GM21786 (cell line): ENCODE data around the gene MALAT1.
"Not testable (repeated sequence)": the region's sequence is repeated elsewhere in the genome, so short reads cannot be mapped to it uniquely, and the experiment has no call there.

ENCODE experiments used
- ATAC-seq: cut with Tn5 transposase; IDR thresholded peaks from one replicate; pipeline ENCODE4 v1.9.1; 2021; ENCODE audit not compliant: unreplicated experiment

Gene MALAT1

DNA sequence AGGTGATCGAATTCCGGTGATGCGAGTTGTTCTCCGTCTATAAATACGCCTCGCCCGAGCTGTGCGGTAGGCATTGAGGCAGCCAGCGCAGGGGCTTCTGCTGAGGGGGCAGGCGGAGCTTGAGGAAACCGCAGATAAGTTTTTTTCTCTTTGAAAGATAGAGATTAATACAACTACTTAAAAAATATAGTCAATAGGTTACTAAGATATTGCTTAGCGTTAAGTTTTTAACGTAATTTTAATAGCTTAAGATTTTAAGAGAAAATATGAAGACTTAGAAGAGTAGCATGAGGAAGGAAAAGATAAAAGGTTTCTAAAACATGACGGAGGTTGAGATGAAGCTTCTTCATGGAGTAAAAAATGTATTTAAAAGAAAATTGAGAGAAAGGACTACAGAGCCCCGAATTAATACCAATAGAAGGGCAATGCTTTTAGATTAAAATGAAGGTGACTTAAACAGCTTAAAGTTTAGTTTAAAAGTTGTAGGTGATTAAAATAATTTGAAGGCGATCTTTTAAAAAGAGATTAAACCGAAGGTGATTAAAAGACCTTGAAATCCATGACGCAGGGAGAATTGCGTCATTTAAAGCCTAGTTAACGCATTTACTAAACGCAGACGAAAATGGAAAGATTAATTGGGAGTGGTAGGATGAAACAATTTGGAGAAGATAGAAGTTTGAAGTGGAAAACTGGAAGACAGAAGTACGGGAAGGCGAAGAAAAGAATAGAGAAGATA is at the start of gene MALAT1:
Gene MALAT1, plus strand, starts transcription at position 69 of the 736 bp plus-strand sequence.
- peak; percentile 28 for ATAC-seq

DNA sequence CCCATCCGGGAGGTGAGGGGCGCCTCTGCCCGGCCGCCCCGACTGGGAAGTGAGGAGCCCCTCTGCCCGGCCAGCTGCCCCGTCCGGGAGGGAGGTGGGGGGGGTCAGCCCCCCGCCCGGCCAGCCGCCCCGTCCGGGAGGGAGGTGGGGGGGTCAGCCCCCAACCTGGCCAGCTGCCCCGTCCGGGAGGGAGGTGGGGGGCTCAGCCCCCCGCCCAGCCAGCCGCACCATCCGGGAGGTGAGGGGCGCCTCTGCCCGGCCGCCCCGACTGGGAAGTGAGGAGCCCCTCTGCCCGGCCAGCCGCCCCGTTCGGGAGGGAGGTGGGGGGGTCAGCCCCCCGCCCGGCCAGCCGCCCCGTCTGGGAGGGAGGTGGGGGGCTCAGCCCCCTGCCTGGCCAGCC is 47.5 kb upstream of the MALAT1 start:
- not testable (repeated sequence) for ATAC-seq

DNA sequence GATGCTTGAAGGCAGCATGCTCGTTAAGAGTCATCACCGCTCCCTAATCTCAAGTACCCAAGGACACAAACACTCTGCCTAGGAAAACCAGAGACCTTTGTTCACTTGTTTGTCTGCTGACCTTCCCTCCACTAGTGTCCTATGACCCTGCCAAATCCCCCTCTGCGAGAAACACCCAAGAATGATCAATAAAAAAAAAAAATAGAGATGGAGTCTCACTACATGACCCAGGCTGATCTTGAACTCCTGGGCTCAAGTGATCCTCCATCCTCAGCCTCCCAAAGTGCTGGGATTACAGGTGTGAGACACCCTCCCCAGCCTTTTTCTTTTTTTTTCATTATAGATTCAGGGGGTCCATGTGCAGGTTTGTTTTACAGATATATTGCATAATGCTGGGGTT is 46.6 kb upstream of the MALAT1 start:
- ATAC-seq = not testable (repeated sequence)

DNA sequence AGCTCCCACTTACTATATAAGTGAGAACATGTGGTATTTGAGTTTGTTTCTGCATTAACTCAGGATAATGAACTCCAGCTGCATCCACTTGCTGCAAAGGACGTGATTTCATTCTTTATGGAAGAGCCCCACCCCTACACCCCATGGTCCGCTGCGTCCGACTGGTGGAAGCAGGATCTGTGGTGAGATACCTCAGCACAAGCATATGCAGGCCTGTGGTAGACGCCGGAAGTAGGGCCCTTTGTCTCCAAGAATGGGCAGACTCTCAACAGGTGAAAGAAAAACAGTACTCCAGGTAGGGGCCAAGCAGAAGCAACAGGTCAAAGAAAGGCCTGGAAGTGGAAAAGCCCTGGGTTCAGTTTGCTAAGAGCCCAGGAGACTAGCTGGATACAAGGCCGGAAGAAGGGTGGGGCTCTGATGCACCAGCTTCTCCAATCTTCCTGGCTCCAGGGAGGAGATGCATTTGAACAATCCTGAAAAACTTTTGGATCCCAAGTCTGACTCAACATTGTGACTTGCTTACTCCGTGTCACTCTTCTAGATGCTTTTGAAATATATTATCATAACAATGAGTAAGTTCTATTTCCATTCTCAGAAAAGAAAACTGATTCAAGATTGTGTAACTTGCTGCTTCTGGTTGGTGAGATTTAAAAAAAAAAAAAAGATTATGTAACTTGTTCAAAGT is 45.9 kb upstream of the MALAT1 start:
- no peak for ATAC-seq

DNA sequence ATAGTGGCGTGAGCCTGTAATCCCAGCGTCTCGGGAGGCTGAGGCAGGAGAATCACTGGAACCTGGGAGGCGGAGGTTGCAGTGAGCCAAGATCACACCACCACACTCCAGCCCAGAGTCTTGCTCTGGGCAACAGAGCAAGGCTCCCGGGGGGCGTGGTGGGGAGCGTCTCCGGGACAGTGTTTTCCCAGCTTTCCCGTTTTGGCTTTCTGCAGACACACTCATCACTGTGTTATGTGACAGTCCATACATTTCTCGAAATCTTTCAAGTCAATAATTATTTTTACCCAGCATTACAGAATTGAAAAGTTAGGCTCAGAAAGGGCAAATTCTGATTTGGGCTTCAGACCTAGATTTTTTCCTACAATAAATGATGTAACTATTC is 44.5 kb upstream of the MALAT1 start:
- ATAC-seq = no peak

DNA sequence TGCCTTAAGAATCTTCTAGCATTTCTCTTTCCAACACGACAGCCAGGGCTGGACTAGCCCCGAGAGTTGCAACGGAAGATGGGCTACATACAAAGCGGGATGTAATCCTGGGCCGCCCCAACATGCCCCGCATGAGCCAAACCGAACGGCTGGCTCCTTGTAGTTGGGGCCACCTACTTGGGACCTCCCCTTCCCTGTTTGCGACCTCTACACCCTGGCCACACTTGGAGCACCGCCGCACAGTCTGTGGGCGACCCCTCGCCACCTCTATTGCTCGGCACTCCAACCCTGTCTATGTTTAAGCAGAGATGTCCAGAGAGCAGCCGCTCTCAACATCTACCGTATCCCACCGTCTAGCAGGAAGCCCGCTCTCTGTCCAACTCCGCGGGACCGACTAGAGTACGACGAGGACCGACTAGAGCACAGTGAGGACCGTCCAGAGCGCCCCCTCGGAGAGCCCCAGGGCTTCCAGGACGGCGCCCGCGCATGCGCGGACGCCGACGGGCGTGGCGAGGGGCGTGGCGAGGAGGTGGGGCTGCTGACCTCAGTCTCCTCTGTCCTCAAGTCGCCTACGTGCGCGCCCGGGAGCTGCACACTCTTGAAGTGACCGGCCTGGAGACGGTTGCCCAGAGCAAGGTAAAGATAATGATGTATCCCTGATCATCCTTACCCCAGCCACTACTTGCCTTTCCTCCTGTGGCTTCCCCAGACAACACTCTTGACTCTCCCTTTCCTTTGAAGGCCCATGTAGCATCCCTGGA is 44.0 kb upstream of the MALAT1 start:
- ATAC-seq = peak; percentile 76

DNA sequence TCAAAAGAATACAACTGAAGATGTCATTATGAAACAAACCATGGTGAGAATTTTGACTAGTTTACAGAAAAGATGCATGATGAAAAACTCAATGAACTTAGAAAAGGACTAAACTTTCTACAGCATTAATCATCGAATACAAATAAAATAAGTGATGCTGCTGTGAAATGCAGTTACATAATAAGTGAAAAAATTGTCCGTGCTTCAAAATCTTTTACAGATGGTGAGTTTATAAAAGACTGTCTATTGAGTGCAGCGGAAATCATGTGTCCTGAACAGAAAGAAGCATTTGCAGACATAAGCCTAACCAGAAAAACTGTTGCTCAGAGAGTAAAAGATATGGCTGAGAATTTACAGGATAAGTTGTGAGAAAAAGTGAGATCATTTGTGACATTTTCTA is 42.4 kb upstream of the MALAT1 start:
- no peak for ATAC-seq

DNA sequence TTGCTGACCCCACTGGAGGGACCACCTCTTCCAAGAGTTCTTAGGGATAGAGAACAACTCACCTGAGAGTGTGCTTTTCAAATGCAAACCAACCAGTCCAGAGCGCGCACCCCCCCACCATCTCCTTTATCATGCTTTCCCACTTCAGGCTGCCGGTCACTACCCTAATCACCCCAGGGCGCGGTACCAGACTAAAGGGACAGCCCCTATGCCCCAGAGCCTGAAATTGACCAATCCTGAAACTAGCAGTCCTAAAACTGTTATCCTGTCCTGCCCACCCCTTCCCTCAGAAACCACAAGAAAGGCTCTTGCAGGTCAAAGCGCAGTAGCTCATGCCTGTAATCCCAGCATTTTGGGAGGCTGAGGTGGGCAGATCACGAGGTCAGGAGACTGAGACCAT is 39.3 kb upstream of the MALAT1 start:
- no peak for ATAC-seq

DNA sequence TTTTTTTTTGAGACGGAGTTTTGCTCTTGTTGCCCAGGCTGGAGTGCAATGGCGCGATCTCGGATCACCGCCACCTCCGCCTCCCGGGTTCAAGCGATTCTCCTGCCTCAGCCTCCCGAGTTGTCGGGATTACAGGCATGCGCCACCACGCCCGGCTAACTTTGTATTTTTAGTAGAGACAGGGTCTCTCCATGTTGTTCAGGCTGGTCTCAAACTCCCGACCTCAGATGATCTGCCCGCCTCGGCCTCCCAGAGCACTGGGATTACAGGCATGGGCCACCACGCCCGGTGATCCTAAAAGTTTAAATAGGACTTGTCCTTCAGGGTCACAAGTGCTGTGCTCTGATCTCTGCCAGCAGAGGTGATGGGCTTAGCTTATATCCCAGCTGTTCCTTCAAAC is 33.4 kb upstream of the MALAT1 start:
- ATAC-seq = not testable (repeated sequence)

DNA sequence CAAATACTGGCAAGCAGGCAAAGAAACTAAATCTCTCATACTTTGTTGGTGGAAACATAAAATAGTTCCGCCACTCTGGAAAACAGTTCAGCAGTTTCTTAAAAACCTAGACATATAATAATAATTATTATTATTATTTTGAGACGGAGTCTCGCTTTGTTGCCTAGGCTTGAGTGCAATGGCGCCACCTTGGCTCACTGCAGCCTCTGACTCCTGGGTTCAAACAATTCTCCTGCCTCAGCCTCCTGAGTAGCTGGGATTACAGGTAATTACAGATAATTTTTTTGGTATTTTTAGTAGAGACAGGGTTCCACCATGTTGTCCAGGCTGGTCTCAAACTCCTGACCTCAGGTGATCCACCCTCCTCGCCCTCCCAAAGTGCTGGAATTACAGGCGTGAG is 31.5 kb upstream of the MALAT1 start:
- not testable (repeated sequence) for ATAC-seq

DNA sequence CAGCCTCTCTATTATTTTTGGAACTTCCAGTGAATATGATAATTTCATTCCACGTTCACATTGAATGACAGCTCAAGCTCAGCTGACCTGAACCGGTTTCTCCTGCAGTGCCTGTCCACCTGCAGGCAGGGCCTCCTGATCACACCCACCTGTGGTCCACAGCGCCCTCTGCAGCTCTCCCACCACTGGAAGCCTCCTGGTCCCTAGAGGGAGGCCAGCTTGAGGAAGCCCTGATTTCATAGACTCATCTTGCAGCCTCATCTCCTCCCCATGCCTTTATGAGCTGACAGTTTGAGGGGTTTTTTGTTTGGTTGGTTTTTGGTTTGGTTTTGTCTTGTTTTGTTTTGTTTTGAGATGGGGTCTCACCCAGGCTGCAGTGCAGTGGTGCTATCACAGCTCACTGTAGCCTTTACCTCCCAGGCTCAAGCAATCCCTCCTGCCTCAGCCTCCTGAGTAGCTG is 29.9 kb upstream of the MALAT1 start:
- ATAC-seq = no peak

DNA sequence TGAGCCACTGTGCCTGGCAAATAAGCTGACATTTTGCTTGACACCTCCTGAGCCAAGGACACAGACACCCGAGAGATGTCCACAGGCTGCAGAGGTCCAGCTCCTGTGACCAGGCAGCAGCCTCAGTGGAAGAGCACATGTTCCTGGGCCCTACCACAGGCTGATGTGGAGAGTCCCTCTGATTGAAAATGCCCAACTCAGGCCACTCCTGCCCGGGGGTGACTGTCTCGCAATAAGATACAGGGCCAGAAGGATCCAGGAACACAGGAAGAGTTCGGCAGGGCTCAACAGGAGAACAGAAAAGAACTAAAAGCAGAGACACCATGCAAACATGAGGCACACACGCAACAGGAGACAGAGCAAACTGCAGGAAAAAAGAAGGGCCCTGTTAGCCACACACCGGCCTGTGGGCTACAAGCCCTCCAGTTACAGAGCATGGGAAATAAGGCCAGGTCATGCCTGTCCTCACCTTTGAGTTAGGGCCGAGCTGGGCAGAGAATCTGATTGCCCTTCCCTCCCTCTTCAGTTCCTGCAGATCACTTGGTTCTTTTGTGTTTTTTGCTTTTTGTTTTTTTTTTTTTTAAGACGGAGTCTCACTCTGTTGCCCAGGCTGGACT is 28.3 kb upstream of the MALAT1 start:
- no peak for ATAC-seq

DNA sequence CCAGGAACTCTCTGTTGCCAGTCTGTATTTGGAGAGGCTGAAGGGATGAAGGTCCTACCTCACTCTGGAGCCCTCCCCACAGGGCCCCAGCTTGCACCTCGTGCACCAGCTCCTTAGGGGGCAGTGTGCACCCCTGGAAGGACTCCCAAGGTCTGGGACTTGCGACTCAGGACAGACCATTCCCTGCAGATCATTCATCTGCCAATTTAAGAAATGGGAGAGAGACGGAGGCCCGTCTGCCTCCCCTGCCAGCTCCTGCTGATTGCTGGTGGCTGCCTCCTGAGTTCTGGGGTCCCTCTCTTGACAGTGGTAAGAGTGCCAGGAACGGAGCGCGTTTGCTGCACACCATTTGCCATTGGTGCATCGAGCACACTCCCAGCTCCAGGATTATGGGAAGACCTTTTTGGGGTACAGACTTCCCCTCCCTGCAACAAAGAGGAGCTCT is 27.4 kb upstream of the MALAT1 start:
- no peak for ATAC-seq

DNA sequence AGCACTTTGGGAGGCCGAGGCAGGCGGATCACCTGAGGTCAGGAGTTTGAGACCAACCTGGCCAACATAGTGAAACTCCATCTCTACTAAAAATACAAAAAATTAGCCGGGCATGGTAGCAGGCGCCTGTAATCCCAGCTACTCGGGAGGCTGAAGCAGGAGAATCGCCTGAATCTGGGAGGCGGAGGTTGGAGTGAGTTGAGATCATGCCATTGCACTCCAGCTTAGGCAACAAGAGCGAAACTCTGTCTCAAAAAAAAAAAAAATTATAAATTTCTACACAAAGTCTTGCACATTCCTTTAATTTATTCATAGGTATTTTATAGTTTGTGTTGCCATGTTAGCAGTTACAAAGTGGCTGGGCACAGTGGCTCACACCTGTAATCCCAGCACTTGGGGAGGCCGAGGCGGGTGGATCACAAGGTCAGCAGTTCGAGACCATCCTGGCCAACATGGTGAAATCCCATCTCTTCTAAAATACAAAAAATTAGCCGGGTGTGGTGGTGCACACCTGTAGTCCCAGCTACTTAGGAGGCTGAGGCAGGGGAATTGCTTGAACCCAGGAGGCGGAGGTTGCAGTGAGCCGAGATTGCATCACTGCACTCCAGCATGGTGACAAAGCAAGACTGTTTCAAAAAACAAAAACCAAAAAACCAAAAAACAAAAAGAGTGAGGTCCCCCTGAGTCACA is 26.1 kb upstream of the MALAT1 start:
- not testable (repeated sequence) for ATAC-seq

DNA sequence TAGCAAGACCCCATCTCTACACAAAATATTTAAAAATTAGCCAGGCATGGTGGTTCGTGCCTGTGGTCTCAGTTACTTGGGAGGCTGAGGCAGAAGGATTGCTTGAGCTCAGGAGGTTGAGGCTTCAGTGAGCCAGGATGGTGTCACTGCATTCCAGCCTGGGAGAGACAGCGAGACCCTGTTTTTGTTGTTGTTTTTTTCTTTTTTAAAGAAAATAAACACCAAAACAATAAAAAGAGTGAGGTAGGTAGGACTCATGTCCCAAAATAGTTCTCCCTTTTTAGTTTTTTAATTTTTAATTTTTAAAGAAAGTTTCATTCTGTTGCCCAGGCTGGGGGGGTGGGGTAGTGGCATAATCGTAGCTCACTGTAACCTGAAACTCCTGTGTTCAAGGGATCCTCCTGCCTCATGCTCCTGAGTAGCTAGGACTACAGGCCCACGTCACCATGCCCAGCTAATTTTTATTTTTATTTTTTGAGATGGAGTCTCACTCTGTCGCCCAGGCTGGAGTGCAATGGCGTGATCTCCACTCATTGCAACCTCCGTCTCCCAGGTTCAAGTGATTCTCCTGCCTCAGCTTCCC is 25.5 kb upstream of the MALAT1 start:
- ATAC-seq = no peak

DNA sequence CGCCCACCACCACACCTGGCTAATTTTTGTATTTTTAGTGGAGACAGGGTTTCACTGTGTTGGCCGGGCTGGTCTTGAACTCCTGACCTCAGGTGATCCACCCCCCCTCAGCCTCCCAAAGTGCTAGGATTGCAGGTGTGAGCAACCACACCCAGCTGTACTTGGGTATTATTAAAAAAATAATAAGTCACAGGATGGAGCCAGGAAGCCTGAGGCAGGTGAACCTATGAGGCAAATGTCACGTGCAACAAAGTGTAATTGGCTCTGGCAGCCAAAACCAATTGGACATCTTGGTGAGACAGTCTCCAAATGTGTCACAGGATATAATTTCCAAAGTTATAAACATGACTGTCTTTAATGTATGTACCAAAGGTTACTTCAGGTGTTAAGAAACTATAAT is 24.0 kb upstream of the MALAT1 start:
- no peak for ATAC-seq

DNA sequence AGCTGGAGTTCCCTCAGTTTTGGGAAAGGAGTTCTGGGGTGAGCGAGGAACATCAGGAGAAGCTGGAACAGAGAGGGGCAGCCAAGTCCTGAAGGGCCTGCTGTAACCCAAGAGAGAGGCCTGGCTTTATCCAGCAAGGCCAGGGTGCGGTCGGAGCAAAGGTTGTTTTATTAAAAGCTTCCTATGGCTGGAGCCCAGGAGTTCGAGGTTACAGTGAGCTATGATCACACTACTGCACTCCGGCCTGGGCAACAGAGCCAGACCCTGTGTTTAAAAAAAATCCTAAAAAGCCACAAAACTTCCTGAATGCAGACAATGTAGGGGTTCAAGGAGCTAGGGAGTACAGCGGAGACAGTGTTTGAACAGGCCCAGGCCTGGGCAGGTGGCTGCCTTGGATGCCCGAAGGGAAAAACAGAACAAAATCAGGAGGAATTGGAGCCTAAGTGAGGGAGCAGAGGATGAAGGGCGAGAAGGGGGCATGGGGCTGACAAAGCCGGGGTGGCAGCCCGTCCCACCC is 22.2 kb upstream of the MALAT1 start:
- peak; percentile 6 for ATAC-seq

DNA sequence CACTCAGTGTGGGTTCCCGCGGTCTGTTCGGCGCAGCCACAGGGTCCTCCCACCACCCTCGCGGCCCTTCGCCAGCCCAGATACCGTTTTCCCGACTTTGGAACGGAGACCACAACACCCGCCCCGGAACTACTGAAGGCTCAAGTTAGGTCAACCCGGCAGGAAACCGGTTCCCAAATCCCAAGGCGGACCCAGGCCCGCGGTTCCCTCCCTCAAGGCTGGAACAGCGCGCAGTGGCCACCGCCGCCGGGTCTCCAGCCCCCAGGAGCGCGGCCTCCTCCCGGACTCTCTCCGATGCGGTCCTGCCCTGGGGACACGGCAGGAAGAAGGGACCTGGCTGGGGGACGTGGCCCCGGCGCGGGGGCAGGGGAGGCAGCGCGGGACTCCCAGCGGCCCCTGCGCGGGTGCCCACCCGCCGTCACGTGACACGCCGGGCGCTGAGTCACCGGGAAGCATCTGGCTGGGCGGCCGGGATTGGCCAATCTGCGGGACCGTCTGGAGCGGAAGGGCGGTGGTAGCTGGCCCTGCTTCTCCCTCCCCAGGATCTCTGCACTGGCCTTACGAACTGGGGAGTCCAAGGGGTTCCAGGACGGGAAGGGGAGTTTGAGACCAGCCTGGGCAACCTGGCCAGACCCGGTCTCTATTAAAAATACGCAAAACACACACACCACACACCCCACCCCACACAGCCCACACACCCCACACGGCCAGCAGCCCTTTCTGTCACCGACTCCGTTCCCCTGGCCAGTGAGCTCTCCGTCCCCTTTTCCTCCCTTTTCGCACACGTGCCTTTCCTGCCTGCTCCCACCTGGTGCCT is 21.5 kb upstream of the MALAT1 start:
- peak; percentile 87 for ATAC-seq
